Endothelial cell of umbilical vein (primary cell): ENCODE data around the gene MYH11. TPM values are rescaled to one million over a fixed set of nuclear protein-coding genes. Genes with fewer than 3 reads are reported as not detected.

Source experiments
- BruUV-seq: library from RNA; stranded (reverse); fragments of 400-500 nt; replicated peaks from 2 replicates; lab custom pipeline; 2021; lab: Mats Ljungman, UMichigan
- CTCF ChIA-PET: fragments of 300-600, 350-600 bp; sonication (Branson Sonifier 250); formaldehyde crosslinking; loops from one replicate; lab custom pipeline; 2021; ENCODE audit warnings: antibody characterized with exemption, inconsistent platforms; lab: Charles Lee
- POLR2A ChIA-PET: fragments of 300-600, 350-600 bp; sonication (Branson Sonifier 250); formaldehyde crosslinking; loops from one replicate; lab custom pipeline; 2021; ENCODE audit warnings: antibody characterized with exemption, inconsistent platforms; lab: Charles Lee
- DNase-seq: peaks from one replicate; pipeline ENCODE4 v3.0.0-alpha.2; 2011; ENCODE audit warnings: low read depth, low spot score
- FAIRE-seq: peaks from 2 replicates; lab custom pipeline; 2011; peaks lifted over from hg19 to GRCh38; lab: Jason Lieb, UNC
- H2AFZ ChIP-seq: 2 replicates; pipeline ENCODE4 v1.6.0; 2012; ENCODE audit warnings: low read depth, low read length, control low read depth, inconsistent platforms
- H3K27ac ChIP-seq: 2 replicates; pipeline ENCODE4 v1.5.1; 2011; ENCODE audit warnings: low read depth, mild to moderate bottlenecking, control low read depth, low read length, moderate library complexity; ENCODE audit not compliant: insufficient read depth
- H3K27me3 ChIP-seq, 2 experiments: 2 replicates each; pipeline versions ENCODE4 v1.6.0 to v1.6.1; 2011; ENCODE audit warnings: low read length in 2 of 2, mixed read lengths in 1 of 2; ENCODE audit not compliant: control insufficient read depth in 2 of 2, insufficient read depth in 2 of 2
- H3K36me3 ChIP-seq, 2 experiments: 2 replicates in 1 of 2; 3 replicates in 1 of 2; pipeline ENCODE4 v1.5.1; 2011; ENCODE audit warnings: low read length in 2 of 2, mild to moderate bottlenecking in 1 of 2, moderate library complexity in 1 of 2; ENCODE audit not compliant: control insufficient read depth in 2 of 2, insufficient read depth in 2 of 2; ENCODE audit errors: extremely low read depth in 1 of 2
- H3K4me1 ChIP-seq: 3 replicates; pipeline ENCODE4 v1.5.1; 2011; ENCODE audit warnings: mild to moderate bottlenecking, low read length; ENCODE audit not compliant: control insufficient read depth, insufficient read depth; ENCODE audit errors: extremely low read depth
- H3K4me2 ChIP-seq: 2 replicates; pipeline ENCODE4 v1.6.1; 2011; ENCODE audit warnings: low read length, control low read depth, mixed read lengths; ENCODE audit not compliant: insufficient read depth
- H3K4me3 ChIP-seq, 3 experiments: fragments of 200-600 bp in 1 of 3; sonication (generic), shearing (Covaris generic) in 1 of 3; replicated peaks in 1 of 3; 2 replicates each; pipeline ENCODE4 v1.5.1; 2011 to 2016; ENCODE audit warnings: control low read depth in 3 of 3, low read length in 3 of 3, mild to moderate bottlenecking in 2 of 3, inconsistent platforms in 1 of 3, low read depth in 1 of 3, moderate library complexity in 1 of 3; ENCODE audit not compliant: insufficient read depth in 1 of 3
- H3K79me2 ChIP-seq: 2 replicates; pipeline ENCODE4 v1.6.0; 2012; ENCODE audit warnings: low read length, inconsistent platforms; ENCODE audit not compliant: control insufficient read depth, insufficient read depth
- H3K9ac ChIP-seq: replicated peaks from 2 replicates; pipeline ENCODE3; 2011; ENCODE audit warnings: low read length, control low read depth; ENCODE audit not compliant: insufficient read depth; ENCODE audit errors: extremely low read depth
- H3K9me1 ChIP-seq: replicated peaks from 3 replicates; pipeline ENCODE4 v1.6.0; 2011; ENCODE audit warnings: mild to moderate bottlenecking, low read length; ENCODE audit not compliant: control insufficient read depth, insufficient read depth; ENCODE audit errors: extremely low read depth
- H3K9me3 ChIP-seq: replicated peaks from 2 replicates; pipeline ENCODE4 v1.5.1; 2012; ENCODE audit warnings: low read length, inconsistent platforms; ENCODE audit not compliant: control insufficient read depth, insufficient read depth
- H4K20me1 ChIP-seq: replicated peaks from 2 replicates; pipeline ENCODE3; 2011; ENCODE audit warnings: mild to moderate bottlenecking, low read length; ENCODE audit not compliant: control insufficient read depth, insufficient read depth; ENCODE audit errors: extremely low read depth
- CTCF ChIP-seq, 2 donors: IDR thresholded peaks; 1 replicate in 1 of 2; 2 replicates in 1 of 2; pipeline ENCODE4 v1.5.1; 2011; ENCODE audit warnings: low read length in 2 of 2, mild to moderate bottlenecking in 2 of 2, moderate library complexity in 2 of 2, control low read depth in 1 of 2, inconsistent platforms in 1 of 2, low read depth in 1 of 2; ENCODE audit not compliant: insufficient read depth in 1 of 2; ENCODE audit errors: extremely low read depth in 1 of 2
- EZH2 ChIP-seq: IDR thresholded peaks from 2 replicates; pipeline ENCODE4 v1.6.1; 2012; ENCODE audit warnings: borderline replicate concordance, low read depth, mild to moderate bottlenecking, moderate library complexity, low read length, inconsistent platforms; ENCODE audit not compliant: severe bottlenecking
- FOS ChIP-seq: IDR thresholded peaks from 2 replicates; pipeline ENCODE4 v1.6.1; 2011; ENCODE audit warnings: mild to moderate bottlenecking, low read length, moderate library complexity, borderline replicate concordance; ENCODE audit not compliant: insufficient read depth
- GATA2 ChIP-seq: IDR thresholded peaks from 2 replicates; pipeline ENCODE4 v1.7.0; 2011; ENCODE audit warnings: low read depth, mild to moderate bottlenecking, moderate library complexity, mixed read lengths, low read length; ENCODE audit not compliant: insufficient read length, insufficient read depth
- JUN ChIP-seq: IDR thresholded peaks from 2 replicates; pipeline ENCODE4 v1.6.1; 2011; ENCODE audit warnings: borderline replicate concordance, low read depth; ENCODE audit not compliant: insufficient read length, insufficient read depth
- MAX ChIP-seq: IDR thresholded peaks from 2 replicates; pipeline ENCODE4 v1.6.1; 2011; ENCODE audit not compliant: insufficient read depth, insufficient read length
- MYC ChIP-seq: IDR thresholded peaks from one replicate; pipeline ENCODE4 v1.6.1; 2011; ENCODE audit warnings: mild to moderate bottlenecking, low read depth, low read length
- POLR2A ChIP-seq: IDR thresholded peaks from 2 replicates; pipeline ENCODE4 v1.6.1; 2012; ENCODE audit warnings: low read depth, mild to moderate bottlenecking, control low read depth, low read length
- POLR2AphosphoS5 ChIP-seq: IDR thresholded peaks from 2 replicates; pipeline ENCODE4 v1.6.1; 2012; ENCODE audit warnings: low read depth, mild to moderate bottlenecking, control low read depth, low read length, moderate library complexity; ENCODE audit not compliant: insufficient read depth
- dilution Hi-C: fragments of 300-500 bp; cut with MboI; formaldehyde crosslinking; loops from one replicate; pipeline ENCODE4 v1.15.0; 2019; ENCODE audit warnings: low sequenced_read_pairs; ENCODE audit not compliant: extremely low pct_ligation_motif_present
- intact Hi-C: fragments of 100-400 bp; cut with micrococcal nuclease; formaldehyde crosslinking; loops from one replicate; pipeline ENCODE4 v1.10.0; 2022
- polyA plus RNA-seq, 4 experiments: library from polyadenylated mRNA; depleted of rRNA in 3 of 4; stranded (reverse) in 3 of 4; unstranded in 1 of 4; fragments of >200 nt; gene quantifications; 2 replicates each; pipeline versions ENCODE4 v1.2.1 to v1.2.3, GENCODE V29; 2011 to 2012; ENCODE audit warnings: missing spikeins in 1 of 4
- total RNA-seq: library from RNA; stranded (reverse); gene quantifications from 2 replicates; pipeline ENCODE4 v1.2.3, GENCODE V29; 2021

The MYH11 gene
- total and polyA plus RNA-seq, 2 donors (not counting 3 experiments of a cell fraction or from before 2014, with no cell fraction given) = not detected

- Histone ChIP-seq H3K9me1 (no peaks in the 10 kb centered on the region), H3K36me3 (peaks cover 0 to 2% of the 10 kb centered on the region in 2 experiments), H3K79me2 (peaks cover 27% of the 10 kb centered on the region), H3K4me3 (no peak overlapping the region), H3K27ac (no peak overlapping the region), H3K27me3 (no peaks in the 10 kb centered on the region), H4K20me1 (no peaks in the 10 kb centered on the region), H3K4me1 (peaks cover 11% of the 10 kb centered on the region), H3K9ac (no peak overlapping the region), H2AFZ (no peak overlapping the region), H3K4me2 (no peak overlapping the region), H3K9me3 (no peaks in the 10 kb centered on the region)
- intact Hi-C loops (no loop called here), dilution Hi-C loops (no loop called here)
- ChIA-PET POLR2A (no interaction called here), CTCF (no interaction called here)
- FAIRE-seq (no peak), DNase-seq (no peak)
- no peak for TF ChIP-seq POLR2AphosphoS5
- TF ChIP-seq CTCF (IDR thresholded peaks at IDR 0.05; ENCODE audit: extremely low read depth in 1 of 2, insufficient read depth in 1 of 2, low read depth in 1 of 2, low read length in 2 of 2) = no peak
- TF ChIP-seq MAX = no peak
- BruUV-seq = no TSS peak
Measured at GRCh38 chr16:15882563-15882962, 25.7 kb upstream of the MYH11 start.

- BruUV-seq = no TSS peak
- DNase-seq (no peak), FAIRE-seq (no peak)
- Histone ChIP-seq H3K4me1 (peaks cover 7% of the 10 kb centered on the region), H3K4me2 (no peak overlapping the region), H2AFZ (no peak overlapping the region), H3K27ac (no peak overlapping the region), H3K27me3 (no peaks in the 10 kb centered on the region), H3K9ac (no peak overlapping the region), H3K36me3 (peaks cover 0 to 2% of the 10 kb centered on the region in 2 experiments), H4K20me1 (no peaks in the 10 kb centered on the region), H3K79me2 (peaks cover 21% of the 10 kb centered on the region), H3K9me3 (no peaks in the 10 kb centered on the region), H3K4me3 (no peak overlapping the region), H3K9me1 (no peaks in the 10 kb centered on the region)
- ChIA-PET CTCF (no interaction called here), POLR2A (no interaction called here)
- TF ChIP-seq MYC (no peak), EZH2 (no peak), POLR2AphosphoS5 (no peak), MAX (no peak), CTCF (IDR thresholded peaks at IDR 0.05; ENCODE audit: extremely low read depth in 1 of 2, insufficient read depth in 1 of 2, low read depth in 1 of 2, low read length in 2 of 2) (no peak), GATA2 (no peak), POLR2A (no peak), JUN (no peak), FOS (no peak)
- dilution Hi-C loops (no loop called here), intact Hi-C loops (no loop called here)
Measured at GRCh38 chr16:15881794-15882379, 25.1 kb upstream of the MYH11 start.
